Activated T-helper 1 cell treated with anti-CD3 and anti-CD28 coated beads, Interleukin-12 subunit alpha, Interleukin-12 subunit beta, Interleukin-2, Interleukin-4 antibody, amounts not matched to agents 30 ng/mL and 10 ng/mL and 1 ng/mL, durations not matched to agents 14 hours and 24 hours and 36 hours (primary cell): Measurements from ENCODE around the gene BCAT1. TPM values are rescaled to one million over a fixed set of nuclear protein-coding genes. Genes with fewer than 3 reads are reported as not detected.
"Not testable (repeated sequence)": the region's sequence is repeated elsewhere in the genome, so short reads cannot be mapped to it uniquely, and the experiment has no call there.

Experiments
- DNase-seq: peaks from one replicate; pipeline ENCODE4 v3.0.0; 2021; ENCODE audit warnings: low spot score
- H3K27ac Mint-ChIP-seq: one replicate; pipeline ENCODE4 v1.8.0; 2021; ENCODE audit warnings: mild to moderate bottlenecking, mixed read lengths
- H3K27me3 Mint-ChIP-seq: one replicate; pipeline ENCODE4 v1.8.0; 2022; ENCODE audit warnings: mild to moderate bottlenecking, moderate library complexity, mixed read lengths; ENCODE audit not compliant: insufficient read depth
- H3K36me3 Mint-ChIP-seq: one replicate; pipeline ENCODE4 v1.8.0; 2021; ENCODE audit warnings: low read depth, mixed read lengths
- H3K4me1 Mint-ChIP-seq: one replicate; pipeline ENCODE4 v1.8.0; 2021; ENCODE audit warnings: low read depth, mixed read lengths
- H3K4me3 Mint-ChIP-seq: one replicate; pipeline ENCODE4 v1.8.0; 2021; ENCODE audit warnings: mild to moderate bottlenecking, moderate library complexity, mixed read lengths
- H3K9me3 Mint-ChIP-seq: one replicate; pipeline ENCODE4 v1.8.0; 2021; ENCODE audit warnings: mixed read lengths
- intact Hi-C: fragments of 100-400 bp; cut with micrococcal nuclease; formaldehyde crosslinking; loops from one replicate; pipeline ENCODE4 v1.15.1; 2024
- total RNA-seq: library from RNA; stranded (reverse); gene quantifications from 2 replicates; pipeline ENCODE4 v1.2.3, GENCODE V29; 2022

Gene BCAT1
- total RNA-seq, 1 donor from 2014 or later, result 37.3 TPM

DNA sequence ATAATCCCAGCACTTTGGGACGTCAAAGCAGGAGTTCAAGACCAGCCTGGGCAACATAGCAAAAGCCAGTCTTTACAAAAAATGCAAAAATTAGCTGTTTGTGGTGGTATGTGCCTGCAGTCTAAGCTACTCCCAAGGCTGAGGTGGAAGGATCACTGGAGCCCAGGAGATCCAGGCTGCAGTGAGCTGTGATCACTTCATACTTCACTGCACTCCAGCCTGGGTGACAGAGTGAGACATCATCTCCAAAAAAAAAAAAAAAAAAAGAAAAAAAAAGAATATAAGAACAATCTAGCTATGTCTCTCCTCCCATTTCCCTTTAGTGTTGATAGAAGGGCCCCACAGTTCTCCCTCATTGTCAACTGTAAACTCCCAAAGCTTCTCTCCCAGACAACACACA is 3.5 kb upstream of the BCAT1 start:
- H3K9me3 Mint-ChIP-seq, result peaks cover 6% of the 10 kb centered on the region
- peaks cover 47% of the 10 kb centered on the region for H3K4me1 Mint-ChIP-seq
- DNase-seq, result no peak
- no peak overlapping the region for H3K27ac Mint-ChIP-seq
- no peak overlapping the region for H3K4me3 Mint-ChIP-seq
- no peaks in the 10 kb centered on the region for H3K27me3 Mint-ChIP-seq
- peaks cover 2% of the 10 kb centered on the region for H3K36me3 Mint-ChIP-seq
- intact Hi-C loops, result no loop called here

GRCh38 chr12:24950231-24950834 is 1.4 kb upstream of the BCAT1 start:
- H3K27me3 Mint-ChIP-seq, result peaks cover 2% of the 10 kb centered on the region
- H3K4me1 Mint-ChIP-seq, result peaks cover 49% of the 10 kb centered on the region
- no peak for DNase-seq
- H3K27ac Mint-ChIP-seq, result no peak overlapping the region
- H3K36me3 Mint-ChIP-seq, result peaks cover 2% of the 10 kb centered on the region
- peaks cover 2% of the 10 kb centered on the region for H3K9me3 Mint-ChIP-seq
- H3K4me3 Mint-ChIP-seq, result no peak overlapping the region
- intact Hi-C loops, result no loop called here

GRCh38 chr12:24948420-24948756 is 513 bp downstream of the BCAT1 start:
- intact Hi-C loops, result loop anchor here (1.0 to 10.0 kb wide), 3 partner anchors 27 to 384 kb away; no protein-coding TSS in a partner anchor
- Mint-ChIP-seq H3K27me3 (peaks cover 4% of the 10 kb centered on the region), H3K36me3 (peaks cover 11% of the 10 kb centered on the region), H3K4me1 (peaks cover 57% of the 10 kb centered on the region), H3K4me3 (peak overlapping the region; percentile 92), H3K9me3 (no peaks in the 10 kb centered on the region), H3K27ac (peak overlapping the region; percentile 96)
- peak; percentile 17 for DNase-seq

GRCh38 chr12:24947541-24948419 is 1.1 kb downstream of the BCAT1 start:
- Mint-ChIP-seq H3K4me3 (peak overlapping the region; percentile 92), H3K27me3 (peaks cover 4% of the 10 kb centered on the region), H3K9me3 (no peaks in the 10 kb centered on the region), H3K4me1 (peaks cover 57% of the 10 kb centered on the region), H3K27ac (peak overlapping the region; percentile 96), H3K36me3 (peaks cover 11% of the 10 kb centered on the region)
- intact Hi-C loops, result loop anchor here (1.0 to 10.0 kb wide), 5 partner anchors 26 to 383 kb away; a partner anchor contains a TSS
- no peak for DNase-seq

- intact Hi-C loops, result loop anchor here (10.0 kb wide), 1 partner anchor 381 kb away; no protein-coding TSS in a partner anchor
- Mint-ChIP-seq H3K27me3 (peaks cover 7% of the 10 kb centered on the region), H3K4me1 (peaks cover 65% of the 10 kb centered on the region), H3K36me3 (peaks cover 11% of the 10 kb centered on the region), H3K9me3 (no peaks in the 10 kb centered on the region), H3K4me3 (peak overlapping the region; percentile 13), H3K27ac (peak overlapping the region; percentile 32)
- no peak for DNase-seq
These were observed 3.1 kb downstream of the BCAT1 start for GRCh38 chr12:24945845-24946244.

- Mint-ChIP-seq H3K4me3 (no peak overlapping the region), H3K27ac (no peak overlapping the region), H3K4me1 (peaks cover 57% of the 10 kb centered on the region), H3K36me3 (peaks cover 11% of the 10 kb centered on the region), H3K27me3 (peaks cover 11% of the 10 kb centered on the region), H3K9me3 (no peaks in the 10 kb centered on the region)
- no peak for DNase-seq
- intact Hi-C loops, result loop anchor here (10.0 kb wide), 1 partner anchor 380 kb away; no protein-coding TSS in a partner anchor
These were observed 3.9 kb downstream of the BCAT1 start for GRCh38 chr12:24945039-24945438.

DNA sequence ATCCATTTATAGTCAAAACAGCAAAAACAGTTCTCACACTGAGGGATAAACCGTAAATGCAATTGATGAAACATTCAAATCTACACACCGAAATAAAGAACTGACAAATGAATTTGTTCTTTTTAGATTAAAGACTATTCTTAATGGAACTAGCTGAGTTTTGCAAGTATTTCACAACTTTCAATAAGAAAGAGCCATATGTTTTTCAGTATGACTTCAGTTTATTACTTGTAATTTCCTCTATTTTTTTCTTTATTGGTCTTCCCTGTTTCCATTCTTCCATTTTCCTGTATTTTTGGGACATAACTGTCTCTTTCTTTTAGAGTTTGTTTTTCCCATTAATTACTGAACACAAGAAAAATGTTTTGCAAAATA is 4.3 kb downstream of the BCAT1 start:
- Mint-ChIP-seq H3K4me3 (no peak overlapping the region), H3K27ac (peak overlapping the region; percentile 1)
- intact Hi-C loops, result loop anchor here (10.0 kb wide), 1 partner anchor 380 kb away; no protein-coding TSS in a partner anchor

DNA sequence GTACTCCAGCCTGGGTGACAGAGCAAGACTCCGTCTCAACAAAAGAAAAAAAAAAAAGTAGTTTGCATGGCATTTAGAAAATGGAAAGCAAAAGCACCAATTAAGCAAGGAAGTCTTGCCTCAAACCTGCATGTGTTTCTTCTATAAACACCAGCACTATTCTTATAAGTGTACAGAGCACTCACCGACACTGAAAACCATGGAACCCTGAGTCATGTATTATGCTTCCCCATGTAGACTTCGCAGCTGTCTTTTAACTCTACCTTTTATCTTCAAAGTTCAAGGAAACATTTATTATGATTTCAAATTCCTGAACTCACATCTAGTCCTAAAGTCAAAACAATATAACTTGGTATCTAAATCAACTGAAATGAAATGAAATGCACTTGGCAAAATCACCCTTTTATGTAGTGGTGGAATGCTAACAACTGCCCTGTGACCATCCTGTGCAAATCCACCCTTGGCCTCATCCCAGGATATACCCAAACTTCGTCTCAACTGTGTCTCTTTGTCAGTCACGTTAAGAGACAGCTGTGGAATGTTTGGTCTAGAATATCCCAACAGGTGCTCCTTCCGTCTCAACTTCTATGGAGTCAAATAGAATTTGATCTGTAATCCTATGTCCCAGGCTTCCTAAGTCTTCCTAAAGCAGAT is 4.8 kb downstream of the BCAT1 start:
- Mint-ChIP-seq H3K9me3 (no peaks in the 10 kb centered on the region), H3K27ac (peak overlapping the region; percentile 1), H3K27me3 (peaks cover 11% of the 10 kb centered on the region), H3K4me3 (peak overlapping the region; percentile 45), H3K4me1 (peaks cover 47% of the 10 kb centered on the region), H3K36me3 (peaks cover 11% of the 10 kb centered on the region)
- intact Hi-C loops, result loop anchor here (10.0 kb wide), 1 partner anchor 379 kb away; no protein-coding TSS in a partner anchor
- DNase-seq, result no peak

More for the DNA sequence above, 4.3 kb downstream of the BCAT1 start:
- H3K9me3 Mint-ChIP-seq, result no peaks in the 10 kb centered on the region
- no peak for DNase-seq
- peaks cover 11% of the 10 kb centered on the region for H3K27me3 Mint-ChIP-seq
- H3K36me3 Mint-ChIP-seq, result peaks cover 11% of the 10 kb centered on the region
- peaks cover 52% of the 10 kb centered on the region for H3K4me1 Mint-ChIP-seq

- peaks cover 21% of the 10 kb centered on the region for H3K4me1 Mint-ChIP-seq
- H3K27ac Mint-ChIP-seq, result no peak overlapping the region
- H3K4me3 Mint-ChIP-seq, result no peak overlapping the region
- H3K36me3 Mint-ChIP-seq, result peaks cover 9% of the 10 kb centered on the region
- no peaks in the 10 kb centered on the region for H3K9me3 Mint-ChIP-seq
- H3K27me3 Mint-ChIP-seq, result peaks cover 9% of the 10 kb centered on the region
- no peak for DNase-seq
- intact Hi-C loops, result loop anchor here (10.0 kb wide), 1 partner anchor 375 kb away; no protein-coding TSS in a partner anchor
These were observed 8.7 kb downstream of the BCAT1 start for GRCh38 chr12:24940157-24940556.

GRCh38 chr12:24939551-24939950 is 9.3 kb downstream of the BCAT1 start:
- H3K36me3 Mint-ChIP-seq, H3K9me3 Mint-ChIP-seq, H3K27ac Mint-ChIP-seq, H3K27me3 Mint-ChIP-seq, DNase-seq, H3K4me3 Mint-ChIP-seq, intact Hi-C loops: not testable (repeated sequence)
- peaks cover 16% of the 10 kb centered on the region for H3K4me1 Mint-ChIP-seq

GRCh38 chr12:24938341-24938740 is 10.6 kb downstream of the BCAT1 start:
- Mint-ChIP-seq H3K4me3 (no peak overlapping the region), H3K36me3 (no peaks in the 10 kb centered on the region), H3K4me1 (peaks cover 9% of the 10 kb centered on the region), H3K9me3 (no peaks in the 10 kb centered on the region), H3K27me3 (peaks cover 9% of the 10 kb centered on the region), H3K27ac (no peak overlapping the region)
- intact Hi-C loops, result no loop called here
- DNase-seq, result no peak

GRCh38 chr12:24937553-24938244 is 11.2 kb downstream of the BCAT1 start:
- DNase-seq, result no peak
- no peaks in the 10 kb centered on the region for H3K9me3 Mint-ChIP-seq
- intact Hi-C loops, result no loop called here

More at GRCh38 chr12:24937553-24938244, 11.2 kb downstream of the BCAT1 start:
- no peak overlapping the region for H3K27ac Mint-ChIP-seq
- H3K4me1 Mint-ChIP-seq, result peaks cover 9% of the 10 kb centered on the region
- H3K27me3 Mint-ChIP-seq, result peaks cover 9% of the 10 kb centered on the region
- H3K4me3 Mint-ChIP-seq, result no peak overlapping the region
- no peaks in the 10 kb centered on the region for H3K36me3 Mint-ChIP-seq
